Osteocyte (in vitro differentiated cells): Measurements from ENCODE around the gene TRAF3IP1. TPM values are rescaled to one million over a fixed set of nuclear protein-coding genes. Genes with fewer than 3 reads are reported as not detected.

Experiments
- DNase-seq: peaks from one replicate; pipeline ENCODE4 v3.0.0; 2021; ENCODE audit warnings: mixed read lengths; ENCODE audit not compliant: unreplicated experiment; ENCODE audit errors: extremely low spot score
- H3K27ac Mint-ChIP-seq: one replicate; pipeline ENCODE4 v1.8.0; 2021; ENCODE audit warnings: mild to moderate bottlenecking, mixed read lengths; ENCODE audit not compliant: unreplicated experiment
- H3K27me3 Mint-ChIP-seq: one replicate; pipeline ENCODE4 v1.8.0; 2021; ENCODE audit warnings: mixed read lengths; ENCODE audit not compliant: unreplicated experiment
- H3K36me3 Mint-ChIP-seq: one replicate; pipeline ENCODE4 v1.8.0; 2021; ENCODE audit warnings: mixed read lengths; ENCODE audit not compliant: unreplicated experiment
- H3K4me1 Mint-ChIP-seq: one replicate; pipeline ENCODE4 v1.8.0; 2021; ENCODE audit warnings: mixed read lengths; ENCODE audit not compliant: unreplicated experiment
- H3K4me3 Mint-ChIP-seq: one replicate; pipeline ENCODE4 v1.8.0; 2021; ENCODE audit warnings: mild to moderate bottlenecking, moderate library complexity, mixed read lengths; ENCODE audit not compliant: unreplicated experiment
- H3K9me3 Mint-ChIP-seq: one replicate; pipeline ENCODE4 v1.8.0; 2021; ENCODE audit warnings: mixed read lengths; ENCODE audit not compliant: unreplicated experiment
- CTCF ChIP-seq: fragments of 200-600 bp; sonication (generic); IDR thresholded peaks from 2 replicates; pipeline ENCODE4 v1.5.0; 2021; ENCODE audit warnings: antibody characterized with exemption, mild to moderate bottlenecking, moderate library complexity
- total RNA-seq: library from RNA; stranded (reverse); gene quantifications from 2 replicates; pipeline ENCODE4 v1.2.1, GENCODE V29; 2021

TRAF3IP1 gene
- total RNA-seq, 1 donor from 2014 or later = 19.4 TPM

- TF ChIP-seq CTCF = no peak
- H3K27me3 Mint-ChIP-seq = no peaks in the 10 kb centered on the region
- H3K4me3 Mint-ChIP-seq = no peak overlapping the region
- H3K4me1 Mint-ChIP-seq = peaks cover 33% of the 10 kb centered on the region
- no peak for DNase-seq
- no peaks in the 10 kb centered on the region for H3K36me3 Mint-ChIP-seq
- H3K9me3 Mint-ChIP-seq = no peaks in the 10 kb centered on the region
- H3K27ac Mint-ChIP-seq = no peak overlapping the region
Observed at GRCh38 chr2:238281826-238282480, 38.4 kb upstream of the TRAF3IP1 start.

- no peak for TF ChIP-seq CTCF
- no peak overlapping the region for H3K4me3 Mint-ChIP-seq
- DNase-seq = no peak
- no peaks in the 10 kb centered on the region for H3K9me3 Mint-ChIP-seq
- H3K27me3 Mint-ChIP-seq = no peaks in the 10 kb centered on the region
- H3K4me1 Mint-ChIP-seq = peaks cover 44% of the 10 kb centered on the region
- H3K36me3 Mint-ChIP-seq = no peaks in the 10 kb centered on the region
- H3K27ac Mint-ChIP-seq = peak overlapping the region; percentile 1
Observed at GRCh38 chr2:238282861-238283738, 37.2 kb upstream of the TRAF3IP1 start.

GRCh38 chr2:238284802-238285515, 35.4 kb upstream of the TRAF3IP1 start:
- no peak for DNase-seq
- no peaks in the 10 kb centered on the region for H3K27me3 Mint-ChIP-seq
- TF ChIP-seq CTCF = no peak
- H3K36me3 Mint-ChIP-seq = no peaks in the 10 kb centered on the region
- peak overlapping the region; percentile 96 for H3K27ac Mint-ChIP-seq
- H3K4me1 Mint-ChIP-seq = peaks cover 50% of the 10 kb centered on the region
- H3K9me3 Mint-ChIP-seq = no peaks in the 10 kb centered on the region
- H3K4me3 Mint-ChIP-seq = no peak overlapping the region

- Mint-ChIP-seq H3K27me3 (no peaks in the 10 kb centered on the region), H3K4me1 (peaks cover 50% of the 10 kb centered on the region), H3K9me3 (no peaks in the 10 kb centered on the region), H3K27ac (peak overlapping the region; percentile 96), H3K4me3 (peak overlapping the region; percentile 14), H3K36me3 (no peaks in the 10 kb centered on the region)
- peak; percentile 90 for DNase-seq
- no peak for TF ChIP-seq CTCF
Observed at GRCh38 chr2:238285653-238286082, 34.6 kb upstream of the TRAF3IP1 start.
